Left lung (tissue), 10 donors: ENCODE measurements around the gene RIPOR3. TPM values are rescaled to one million over a fixed set of nuclear protein-coding genes. Genes with fewer than 3 reads are reported as not detected.
A peak's percentile ranks its signal among the peaks of the same experiment; 100 is the strongest.

ENCODE experiments used
- ATAC-seq: fragments of 200-7000 bp; cut with Tn5 transposase; one replicate; pipeline ENCODE4 v1.9.1; 2020; ENCODE audit warnings: moderate library complexity
- DNase-seq, 4 donors: peaks; one replicate each; pipeline ENCODE4 v3.0.0-alpha.2; 2013 to 2020
- H3K27ac ChIP-seq, 2 donors: fragments of 200-600 bp; sonication (generic) in 1 of 2; one replicate each; pipeline versions ENCODE4 v1.5.0 to v1.8.0; 2020 to 2021
- H3K27me3 ChIP-seq, 2 donors: fragments of 200-600 bp; sonication (generic) in 1 of 2; one replicate each; pipeline versions ENCODE4 v1.5.0 to v1.8.0; 2020 to 2021
- H3K36me3 ChIP-seq, 2 donors: fragments of 200-600 bp; sonication (generic) in 1 of 2; one replicate each; pipeline versions ENCODE4 v1.5.0 to v1.8.0; 2020 to 2021
- H3K4me1 ChIP-seq, 2 donors: fragments of 200-600 bp; one replicate each; pipeline ENCODE4 v1.8.0; 2021
- H3K4me3 ChIP-seq, 2 donors: fragments of 200-600 bp; sonication (generic) in 1 of 2; one replicate each; pipeline versions ENCODE4 v1.5.0 to v1.8.0; 2020 to 2021; ENCODE audit warnings: mild to moderate bottlenecking in 1 of 2
- H3K9me3 ChIP-seq, 2 donors: fragments of 200-600 bp; sonication (generic) in 1 of 2; one replicate each; pipeline versions ENCODE4 v1.5.0 to v1.8.0; 2020 to 2021
- CTCF ChIP-seq, 2 donors: fragments of 200-600 bp; sonication (generic) in 1 of 2; IDR thresholded peaks; one replicate each; pipeline versions ENCODE4 v1.5.0 to v1.8.0; 2021; ENCODE audit warnings: antibody characterized with exemption in 2 of 2
- intact Hi-C, 2 donors: fragments of 100-400 bp; cut with DNase I; formaldehyde crosslinking; loops; one replicate each; pipeline versions ENCODE4 v1.11.2 to v1.14.2; 2022
- microRNA-seq, 2 donors: library from miRNA; unstranded; fragments of <30 nt; microRNA quantifications; one replicate each; pipeline ENCODE4, GENCODE V29; 2019
- polyA plus RNA-seq, 6 donors: library from polyadenylated mRNA; unstranded; fragments of 120-200 nt; gene quantifications; one replicate each; pipeline ENCODE4 v1.2.1, GENCODE V29; 2013; ENCODE audit not compliant: insufficient read length in 6 of 6
- total RNA-seq, 2 donors: library from RNA; stranded (reverse); fragmentation: NEBNext Ultra II Directional; extraction: Animal tissue kit (Norgen Biotek cat#: 25700); gene quantifications; one replicate each; pipeline ENCODE4 v1.2.1, GENCODE V29; 2021
- donor health status: DM: no; HTN: yes; CAD: no.
- donor health status: DM: no; HTN: no; CAD: no.

The RIPOR3 gene
- total and polyA plus RNA-seq, 8 donors, result 2.0 to 7.0 (median 2.8) TPM

- H3K27ac ChIP-seq, result peak overlapping the region; percentile 80 to 81
- ATAC-seq, result peak; percentile 8
Observed at GRCh38 chr20:50538276-50538675, 153.1 kb downstream of the RIPOR3 start.

GRCh38 chr20:50537546-50538201 lies 153.7 kb downstream of the RIPOR3 start:
- intact Hi-C loops, result no loop called here
- DNase-seq (no peak), ATAC-seq (peak; percentile 56)
- Histone ChIP-seq H3K4me1 (peaks cover 53 to 99% of the 10 kb centered on the region in 2 donors), H3K36me3 (no peaks in the 10 kb centered on the region), H3K9me3 (no peaks in the 10 kb centered on the region), H3K27ac (peak overlapping the region; percentile 80 to 81), H3K27me3 (no peaks in the 10 kb centered on the region), H3K4me3 (no peak overlapping the region)
- no peak for TF ChIP-seq CTCF (IDR thresholded peaks at IDR 0.05)

More at GRCh38 chr20:50538276-50538675, 153.1 kb downstream of the RIPOR3 start:
- no peak overlapping the region for H3K4me3 ChIP-seq
- TF ChIP-seq CTCF (IDR thresholded peaks at IDR 0.05), result no peak
- H3K4me1 ChIP-seq, result peaks cover 59 to 99% of the 10 kb centered on the region in 2 donors
- intact Hi-C loops, result no loop called here
- no peaks in the 10 kb centered on the region for H3K36me3 ChIP-seq
- no peaks in the 10 kb centered on the region for H3K9me3 ChIP-seq
- DNase-seq, result no peak
- H3K27me3 ChIP-seq, result no peaks in the 10 kb centered on the region

- Histone ChIP-seq H3K36me3 (no peaks in the 10 kb centered on the region), H3K4me3 (no peak overlapping the region), H3K27ac (peak overlapping the region; percentile 42 to 81), H3K27me3 (no peaks in the 10 kb centered on the region), H3K9me3 (no peaks in the 10 kb centered on the region), H3K4me1 (peaks cover 42 to 97% of the 10 kb centered on the region in 2 donors)
- TF ChIP-seq CTCF (IDR thresholded peaks at IDR 0.05), result no peak
- DNase-seq (peak in 2 of 4 donors; percentile 63 to 78), ATAC-seq (peak; percentile 58)
- intact Hi-C loops, result no loop called here
Observed at GRCh38 chr20:50536333-50536732, 155.0 kb downstream of the RIPOR3 start.

Small RNAs within 50 kb of the gene (microRNA-seq; reads per million reads assigned to microRNA genes)
- gene MIR1302-5 (0 reads per million in 2 donors), gene MIR645 (0 reads per million in 2 donors)

Other genes starting within 250 kb of the RIPOR3 start
- 10 to 100 TPM; 70.7 to 98.6 TPM for gene PTPN1, start 181.2 kb downstream of the RIPOR3 start, total RNA-seq
- 10 to 100 TPM; 26.3 to 33.6 (median 29.8) TPM for gene PTPN1, start 181.2 kb downstream of the RIPOR3 start, polyA plus RNA-seq
- gene PARD6B, start 40.0 kb upstream of the RIPOR3 start, total RNA-seq, result 10 to 100 TPM; 23.5 to 37.3 TPM
- gene PARD6B, start 40.0 kb upstream of the RIPOR3 start, polyA plus RNA-seq, result 1 to 10 TPM; 5.1 to 9.0 (median 6.5) TPM
- gene BCAS4, start 103.5 kb upstream of the RIPOR3 start, total RNA-seq, result 1 to 10 TPM; 2.9 to 4.6 TPM
- 1 to 10 TPM; 5.8 to 8.2 (median 7.2) TPM for gene BCAS4, start 103.5 kb upstream of the RIPOR3 start, polyA plus RNA-seq
- gene ADNP, start 239.9 kb upstream of the RIPOR3 start, total RNA-seq, result 10 to 100 TPM; 51.9 to 58.7 TPM
- gene ADNP, start 239.9 kb upstream of the RIPOR3 start, polyA plus RNA-seq, result 100 to 1,000 TPM; 102 to 130 (median 115) TPM